Head of caudate nucleus (tissue), 42 donors: Measurements from ENCODE around the gene RFESD.
"Not testable (repeated sequence)": the region's sequence is repeated elsewhere in the genome, so short reads cannot be mapped to it uniquely, and the experiment has no call there.

ENCODE experiments used
- DNase-seq, 42 donors: peaks; one replicate each; pipeline versions ENCODE4 v3.0.0 to v3.0.0-alpha.2; 2020 to 2021; ENCODE audit warnings: mixed read lengths in 7 of 42
- intact Hi-C: fragments of 100-400 bp; cut with DNase I; formaldehyde crosslinking; loops from one replicate; pipeline ENCODE4 v1.15.0; 2022

The RFESD gene

GRCh38 chr5:95626701-95627100 lies 19.9 kb upstream of the RFESD start:
- no peak for DNase-seq
- intact Hi-C loops = no loop called here

GRCh38 chr5:95627971-95628810 lies 18.4 kb upstream of the RFESD start:
- intact Hi-C loops = no loop called here
- no peak for DNase-seq

GRCh38 chr5:95628933-95629332 lies 17.6 kb upstream of the RFESD start:
- intact Hi-C loops = no loop called here
- DNase-seq = no peak

GRCh38 chr5:95630394-95630917 lies 16.1 kb upstream of the RFESD start:
- DNase-seq = no peak
- intact Hi-C loops = no loop called here

GRCh38 chr5:95631255-95631958 lies 15.2 kb upstream of the RFESD start:
- intact Hi-C loops = no loop called here
- DNase-seq = no peak

DNA sequence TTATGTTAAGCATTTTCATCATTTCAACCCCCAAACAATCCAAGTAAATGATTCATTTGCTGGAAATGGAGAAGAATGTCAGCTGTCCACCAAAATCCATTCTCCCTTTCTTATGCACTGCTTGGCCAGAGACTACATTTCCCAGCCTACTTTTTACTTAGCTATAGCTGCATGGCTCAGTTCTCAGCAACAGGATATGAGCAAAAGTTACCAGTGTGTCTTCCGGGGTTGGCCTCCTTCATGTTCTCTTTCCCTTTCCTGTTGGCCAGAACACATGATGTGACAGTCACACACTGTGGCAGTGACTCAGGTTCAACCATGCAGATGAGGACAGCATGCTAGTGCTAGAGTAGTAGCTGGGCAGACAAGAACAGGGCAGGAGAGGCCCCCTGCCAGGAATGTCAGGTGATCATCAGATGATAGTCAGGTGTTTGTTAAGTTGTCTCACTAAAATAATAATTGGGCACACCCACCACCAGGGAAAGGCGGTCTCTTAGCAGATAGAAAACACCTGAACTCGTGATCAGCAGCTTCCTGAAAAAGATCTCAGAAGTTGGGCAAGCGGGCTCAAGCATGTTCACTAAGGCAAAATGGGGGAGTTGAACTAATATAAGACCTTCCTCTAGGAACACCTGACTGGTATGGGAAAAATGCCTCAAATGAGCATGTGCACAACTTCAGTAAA lies 14.4 kb upstream of the RFESD start:
- no peak for DNase-seq
- intact Hi-C loops = no loop called here

GRCh38 chr5:95632942-95633341 lies 13.6 kb upstream of the RFESD start:
- DNase-seq, intact Hi-C loops: not testable (repeated sequence)

DNA sequence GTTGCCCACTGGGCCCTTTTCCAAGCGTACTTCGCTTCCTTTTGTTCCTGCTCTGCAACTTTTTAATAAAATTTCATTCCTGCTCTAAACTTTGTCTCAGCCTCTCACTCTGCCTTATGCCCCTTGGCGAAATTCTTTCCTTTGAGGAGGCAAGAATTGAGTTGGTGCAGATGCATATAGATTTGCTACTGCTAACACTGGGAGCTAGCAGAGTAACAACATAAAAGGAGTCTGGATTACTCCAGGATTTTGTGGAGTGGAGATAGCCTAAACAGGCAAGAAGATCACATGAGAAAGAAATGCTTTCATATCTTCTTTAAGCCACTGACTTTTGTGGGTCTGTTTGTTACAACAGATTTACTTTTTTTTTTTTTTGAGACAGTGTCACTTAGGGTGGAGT lies 12.9 kb upstream of the RFESD start:
- no peak for DNase-seq
- intact Hi-C loops = no loop called here

GRCh38 chr5:95634081-95634480 lies 12.5 kb upstream of the RFESD start:
- DNase-seq = no peak
- intact Hi-C loops = no loop called here

- intact Hi-C loops = no loop called here
- DNase-seq = no peak
These were observed 7.9 kb upstream of the RFESD start for GRCh38 chr5:95638632-95639031.

- no peak for DNase-seq
- intact Hi-C loops = loop anchor here (10.0 kb wide), 1 partner anchor 87 kb away; the partner anchor contains the start of genes ARSK and SKIC3
These were observed 4.8 kb upstream of the RFESD start for GRCh38 chr5:95641741-95642220.

- intact Hi-C loops = loop anchor here (10.0 kb wide), 1 partner anchor 88 kb away; the partner anchor contains the start of genes ARSK and SKIC3
- DNase-seq = no peak
These were observed 3.4 kb upstream of the RFESD start for GRCh38 chr5:95643152-95643551.

DNA sequence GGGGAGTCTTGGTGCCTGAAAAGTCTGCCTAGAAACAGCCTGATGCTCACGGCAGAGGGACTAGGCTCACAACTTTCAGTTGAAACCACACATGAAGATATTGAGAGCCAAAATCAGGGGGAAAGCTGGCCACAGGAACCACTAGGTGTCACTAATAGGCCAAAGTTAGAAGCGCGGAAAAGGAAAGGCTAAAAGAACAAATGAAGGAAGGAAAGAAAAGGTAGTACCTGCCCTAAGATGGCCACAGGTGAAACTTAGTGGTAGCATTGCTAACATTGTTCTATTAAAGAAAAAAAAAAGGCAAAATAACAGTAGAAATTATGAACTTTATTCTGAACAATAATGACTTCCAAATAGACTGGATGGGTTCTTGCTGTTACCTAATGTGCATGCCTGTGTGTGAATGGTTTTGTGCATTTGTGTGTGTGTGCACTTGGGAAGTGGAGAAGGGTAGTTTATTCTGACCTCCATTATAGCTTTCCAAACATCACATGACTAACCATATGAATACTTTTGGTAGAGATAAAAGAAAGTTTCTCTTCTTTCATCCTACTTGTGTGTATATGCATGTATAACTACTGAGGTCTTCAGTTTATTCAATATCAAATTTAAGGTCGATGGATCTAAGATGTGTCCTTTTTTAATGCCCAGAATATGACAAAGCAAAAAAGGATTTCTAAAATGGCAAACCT lies 2.1 kb upstream of the RFESD start:
- intact Hi-C loops = loop anchor here (2.0 to 10.0 kb wide), 2 partner anchors 90 to 200 kb away; partner anchors contain the start of genes ARSK and SKIC3
- peak in 40 of 42 donors; percentile 11 to 79 (median 50) for DNase-seq

DNA sequence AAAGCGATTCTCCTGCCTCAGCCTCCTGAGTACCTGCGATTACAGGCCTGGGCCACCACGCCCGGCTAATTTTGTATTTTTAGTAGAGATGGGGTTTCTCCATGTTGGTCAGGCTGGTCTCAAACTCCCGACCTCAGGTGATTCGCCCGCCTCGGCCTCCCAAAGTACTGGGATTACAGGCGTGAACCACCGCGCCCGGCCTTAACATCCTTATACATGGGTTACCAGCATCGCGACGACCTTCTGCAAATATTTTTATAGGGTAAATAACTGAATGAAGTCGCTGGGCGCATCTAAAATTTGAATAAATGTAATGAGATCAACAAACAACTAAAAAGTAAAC lies 380 bp upstream of the RFESD start:
- intact Hi-C loops = loop anchor here (10.0 kb wide), 1 partner anchor 91 kb away; the partner anchor contains the start of genes ARSK and SKIC3
- peak in 8 of 42 donors; percentile 9 to 35 (median 16) for DNase-seq

DNA sequence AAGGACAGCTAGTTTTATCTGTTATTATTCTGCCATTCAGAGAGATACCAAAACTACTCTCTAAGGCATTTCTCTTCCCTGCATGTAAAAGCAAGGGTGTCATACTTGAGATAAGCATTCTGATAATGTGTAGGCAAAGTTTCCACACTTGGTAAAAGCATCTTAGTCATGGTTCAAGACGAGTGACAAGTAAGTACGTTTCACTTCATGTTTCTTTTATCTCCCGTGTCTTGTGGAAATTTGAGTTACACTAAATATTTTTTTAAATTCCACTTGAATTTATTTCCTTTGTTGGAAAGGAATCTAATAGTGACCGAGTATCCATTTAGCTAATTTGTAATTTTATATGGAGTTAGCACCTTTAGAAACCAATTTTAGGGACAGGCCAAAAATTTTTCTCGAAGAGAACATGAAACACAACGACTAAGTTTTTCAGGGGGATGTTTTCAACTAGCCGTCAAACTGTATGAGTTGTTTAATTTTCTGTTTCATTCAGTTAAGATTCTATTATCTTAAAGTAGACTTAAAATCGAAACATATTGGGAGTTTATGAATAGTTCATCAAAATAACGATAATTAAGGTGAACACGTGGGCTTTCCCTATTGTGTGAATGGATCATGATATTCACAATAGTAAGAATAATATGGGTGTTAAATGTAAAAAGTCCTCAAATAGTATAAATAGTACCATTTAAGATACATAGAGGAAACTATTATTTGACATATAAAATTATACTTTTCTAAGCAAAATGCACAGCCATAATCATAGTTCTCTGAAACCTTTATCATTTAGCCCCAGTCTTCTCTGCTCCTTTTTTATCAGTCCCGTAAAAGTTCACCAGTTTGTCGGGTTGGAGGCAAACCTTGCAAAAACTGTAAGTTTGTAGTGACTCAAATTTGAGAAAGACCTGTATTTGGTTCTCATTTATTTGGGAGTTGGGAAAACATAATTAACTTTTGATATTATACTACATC lies 1.6 kb downstream of the RFESD start:
- intact Hi-C loops = loop anchor here (10.0 kb wide), 1 partner anchor 93 kb away; the partner anchor contains the start of genes ARSK and SKIC3
- no peak for DNase-seq

GRCh38 chr5:95649274-95649673 lies 2.7 kb downstream of the RFESD start:
- intact Hi-C loops = loop anchor here (10.0 kb wide), 1 partner anchor 94 kb away; the partner anchor contains the start of genes ARSK and SKIC3
- no peak for DNase-seq
